Measurements from ENCODE around the gene MED25. TPM values are rescaled to one million over a fixed set of nuclear protein-coding genes. Genes with fewer than 3 reads are reported as not detected.
A peak's percentile ranks its signal among the peaks of the same experiment; 100 is the strongest.

MED25 gene
- total and polyA plus RNA-seq, 9 of the 15 experiments (the other 6 are each of a cell fraction or from before 2014, with no cell fraction given) = 4.1 to 93.9 (median 19.3) TPM

GRCh38 chr19:49837009-49837310 lies 18.9 kb downstream of the MED25 start:
- in situ Hi-C loops (cut with MboI) (no loop called here), intact Hi-C loops (cut with micrococcal nuclease) (no loop called here)
- CTCF ChIA-PET (ENCODE audit: low intra/inter-chr PET ratio) = no interaction called here
- Histone ChIP-seq H3K4me3 (no peak overlapping the region), H4K20me1 (replicated peaks; ENCODE audit: control insufficient read depth, insufficient read depth, low read length) (no peaks in the 10 kb centered on the region), H3K4me1 (replicated peaks in 1 of 2; ENCODE audit: control insufficient read depth in 2 of 2, insufficient read depth in 2 of 2, low read length in 2 of 2) (peaks cover 0 to 20% of the 10 kb centered on the region in 2 experiments; a peak in 2 of 5 replicates), H3K9me1 (ENCODE audit: control insufficient read depth, insufficient read depth, low read length) (peaks cover 2% of the 10 kb centered on the region), H3K27me3 (ENCODE audit: control insufficient read depth in 2 of 2, insufficient read depth in 2 of 2, low read length in 2 of 2) (no peaks in the 10 kb centered on the region), H3K27ac (ENCODE audit: extremely low read depth, low read depth, low read length) (no peak overlapping the region), H2AFZ (ENCODE audit: low read depth, low read length) (no peak overlapping the region), H3K4me2 (ENCODE audit: insufficient read depth, low read length) (no peak overlapping the region), H3K36me3 (ENCODE audit: control insufficient read depth, insufficient read depth, low read length) (peaks cover 87% of the 10 kb centered on the region), H3K9me3 (replicated peaks; ENCODE audit: control insufficient read depth, insufficient read depth, low read depth, low read length) (no peaks in the 10 kb centered on the region), H3K79me2 (ENCODE audit: control insufficient read depth, insufficient read depth, low read length) (no peaks in the 10 kb centered on the region), H3K9ac (ENCODE audit: insufficient read depth in 1 of 2, low read depth in 2 of 2, low read length in 2 of 2) (no peak overlapping the region; a peak in 1 of 4 replicates)
- ATAC-seq (no peak), DNase-seq (ENCODE audit: extremely low read depth in 1 of 4, low spot score in 3 of 4) (no peak), FAIRE-seq (no peak)
- POLR2A ChIA-PET = interaction anchor here (0.7 to 1.8 kb wide), 4 partner anchors 8 to 18 kb away, joined by 3 to 12 read pairs (median 4); partner anchors contain the start of gene PTOV1
- WGBS (ENCODE audit: insufficient coverage, low coverage, missing lambda C conversion rate) = 88% methylated on average over 5 of the region's 5 CpGs
- BruUV-seq (replicated peaks) = no TSS peak
- 0 out of 2 replicates have a peak, but pooled peaks have one; percentile 1 for TF ChIP-seq RBFOX2 (IDR thresholded peaks at IDR 0.05; ENCODE audit: low read depth, low read length)
- no peak for TF ChIP-seq BRCA1 (IDR thresholded peaks at IDR 0.05)
- no peak for TF ChIP-seq BRCA1 (CRISPR knock-in tag; IDR thresholded peaks at IDR 0.05)

- Histone ChIP-seq H3K4me2 (ENCODE audit: insufficient read depth, low read length) (no peak overlapping the region), H3K79me2 (ENCODE audit: control insufficient read depth, insufficient read depth, low read length) (no peaks in the 10 kb centered on the region), H3K9me3 (replicated peaks; ENCODE audit: control insufficient read depth, insufficient read depth, low read depth, low read length) (no peaks in the 10 kb centered on the region), H4K20me1 (replicated peaks; ENCODE audit: control insufficient read depth, insufficient read depth, low read length) (no peaks in the 10 kb centered on the region), H3K36me3 (ENCODE audit: control insufficient read depth, insufficient read depth, low read length) (peaks cover 84% of the 10 kb centered on the region), H2AFZ (ENCODE audit: low read depth, low read length) (no peak overlapping the region), H3K4me1 (replicated peaks in 1 of 2; ENCODE audit: control insufficient read depth in 2 of 2, insufficient read depth in 2 of 2, low read length in 2 of 2) (peaks cover 0 to 20% of the 10 kb centered on the region in 2 experiments; a peak in 2 of 5 replicates), H3K27ac (ENCODE audit: extremely low read depth, low read depth, low read length) (no peak overlapping the region), H3K27me3 (ENCODE audit: control insufficient read depth in 2 of 2, insufficient read depth in 2 of 2, low read length in 2 of 2) (no peaks in the 10 kb centered on the region), H3K9ac (ENCODE audit: insufficient read depth in 1 of 2, low read depth in 2 of 2, low read length in 2 of 2) (0 out of 4 replicates have a peak overlapping the region, but pooled peaks of 1 of the 2 experiments have one; percentile 2), H3K9me1 (ENCODE audit: control insufficient read depth, insufficient read depth, low read length) (peaks cover 2% of the 10 kb centered on the region), H3K4me3 (no peak overlapping the region)
- intact Hi-C loops (cut with micrococcal nuclease) = no loop called here
- WGBS (ENCODE audit: insufficient coverage, low coverage, missing lambda C conversion rate) = 87% methylated on average over 8 of the region's 9 CpGs
- DNase-seq (ENCODE audit: extremely low read depth in 1 of 4, low spot score in 3 of 4) = no peak
- CTCF ChIA-PET (ENCODE audit: low intra/inter-chr PET ratio) = no interaction called here
- no peak for FAIRE-seq
- TF ChIP-seq SP1 (CRISPR knock-in tag; IDR thresholded peaks at IDR 0.05) (no peak), RUNX1 (IDR thresholded peaks at IDR 0.05; ENCODE audit: low read depth) (no peak), ZBTB2 (IDR thresholded peaks at IDR 0.05) (no peak)
- no TSS peak for BruUV-seq (replicated peaks)
- in situ Hi-C loops (cut with MboI) = no loop called here
- ATAC-seq = no peak
- POLR2A ChIA-PET = interaction anchor here (0.7 to 1.8 kb wide), 3 partner anchors 9 to 19 kb away, joined by 3 to 12 read pairs (median 3); partner anchors contain the start of gene PTOV1
Measured at GRCh38 chr19:49837425-49837824, 19.3 kb downstream of the MED25 start.

All from K562 (cell line).